SH-SY5Y (cell line): Measurements from ENCODE around the gene PSMF1.

Experiments used
- GATA2 ChIP-seq: IDR thresholded peaks from 2 replicates; pipeline ENCODE4 v1.6.1; 2011; ENCODE audit warnings: mild to moderate bottlenecking, low read depth, low read length
- GATA3 ChIP-seq: IDR thresholded peaks from 2 replicates; pipeline ENCODE4 v1.6.1; 2011; ENCODE audit warnings: low read depth, mild to moderate bottlenecking, low read length, moderate library complexity

GRCh38 chr20:1165521-1165920 lies 47.1 kb downstream of the PSMF1 start:
- TF ChIP-seq GATA2, result no peak
- no peak for TF ChIP-seq GATA3
